Ectodermal cell (in vitro differentiated cells): Measurements from ENCODE around the gene SMIM28.
A peak's percentile ranks its signal among the peaks of the same experiment; 100 is the strongest.

Experiments
- H3K27ac ChIP-seq: 2 replicates; pipeline ENCODE4 v1.7.0; 2013; ENCODE audit warnings: mild to moderate bottlenecking, low read depth, low read length; ENCODE audit not compliant: insufficient read depth, poor library complexity, severe bottlenecking
- H3K27me3 ChIP-seq: 2 replicates; pipeline ENCODE4 v1.7.0; 2013; ENCODE audit warnings: mild to moderate bottlenecking, low read length; ENCODE audit not compliant: insufficient read depth, control insufficient read depth, poor library complexity, severe bottlenecking
- H3K36me3 ChIP-seq: one replicate; pipeline ENCODE4 v1.7.0; 2013; ENCODE audit warnings: low read length; ENCODE audit not compliant: control insufficient read depth, insufficient read depth
- H3K4me1 ChIP-seq: one replicate; pipeline ENCODE4 v1.7.0; 2013; ENCODE audit warnings: low read length; ENCODE audit not compliant: control insufficient read depth, insufficient read depth
- H3K4me3 ChIP-seq: 2 replicates; pipeline ENCODE4 v1.7.0; 2013; ENCODE audit warnings: low read depth, low read length, control low read depth; ENCODE audit not compliant: insufficient read depth
- H3K9me3 ChIP-seq: 2 replicates; pipeline ENCODE4 v1.7.0; 2013; ENCODE audit warnings: mild to moderate bottlenecking, low read length, moderate library complexity; ENCODE audit not compliant: control insufficient read depth
- WGBS, 2 experiments: methylation state at CpG; one replicate each; pipeline ENCODE4 v1.1.7; 2013; ENCODE audit warnings: missing lambda C conversion rate in 2 of 2; 5-methylcytosine and 5-hydroxymethylcytosine counted together

The SMIM28 gene

DNA sequence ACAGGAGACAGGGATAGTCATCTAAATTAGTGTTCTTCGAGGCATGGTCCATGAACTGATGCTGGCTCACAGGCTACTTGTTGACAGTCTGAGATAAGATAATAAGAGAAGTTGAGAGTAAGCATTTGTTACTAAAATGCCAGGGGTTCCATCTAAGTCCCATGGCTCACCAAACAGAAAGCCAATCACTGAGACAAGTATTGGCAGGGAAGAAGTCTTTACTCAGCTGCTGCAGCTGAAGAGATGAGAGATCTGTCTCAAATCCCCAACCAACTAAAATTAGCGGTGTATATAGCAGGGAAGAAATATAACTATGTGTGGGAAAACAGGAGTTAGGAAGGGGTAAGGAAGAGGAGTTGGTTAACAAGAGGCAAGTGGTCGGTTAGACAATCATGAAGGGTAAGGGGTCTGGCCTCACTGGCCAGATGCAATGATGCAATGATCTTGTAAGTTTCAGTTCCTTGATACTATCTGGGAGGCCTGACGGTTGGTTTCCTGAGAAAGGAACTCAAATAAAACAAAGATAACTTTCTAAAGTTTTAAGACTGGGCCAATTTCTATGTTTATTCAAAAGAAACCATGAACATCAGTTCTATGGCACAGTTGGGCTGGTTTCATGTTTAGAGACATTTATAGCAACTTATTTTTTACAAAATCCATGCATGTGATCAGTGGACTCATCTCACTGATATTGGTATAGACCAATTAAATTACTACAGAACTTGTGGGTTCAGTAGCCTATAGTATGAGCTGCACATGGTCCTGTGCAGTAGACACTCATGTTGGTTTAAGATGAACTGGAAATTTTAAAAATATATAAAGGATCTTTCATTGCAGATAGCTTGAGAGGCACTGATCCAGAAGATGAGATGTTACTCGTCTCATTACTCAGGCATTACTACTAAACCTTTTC is 16.4 kb downstream of the SMIM28 start:
- Histone ChIP-seq H3K4me1 (no peaks in the 10 kb centered on the region), H3K36me3 (no peaks in the 10 kb centered on the region), H3K4me3 (no peak overlapping the region), H3K27me3 (no peaks in the 10 kb centered on the region), H3K9me3 (no peaks in the 10 kb centered on the region), H3K27ac (no peak overlapping the region)
- WGBS, 2 experiments: 85 to 92% methylated on average over 4 of the region's 5 CpGs

DNA sequence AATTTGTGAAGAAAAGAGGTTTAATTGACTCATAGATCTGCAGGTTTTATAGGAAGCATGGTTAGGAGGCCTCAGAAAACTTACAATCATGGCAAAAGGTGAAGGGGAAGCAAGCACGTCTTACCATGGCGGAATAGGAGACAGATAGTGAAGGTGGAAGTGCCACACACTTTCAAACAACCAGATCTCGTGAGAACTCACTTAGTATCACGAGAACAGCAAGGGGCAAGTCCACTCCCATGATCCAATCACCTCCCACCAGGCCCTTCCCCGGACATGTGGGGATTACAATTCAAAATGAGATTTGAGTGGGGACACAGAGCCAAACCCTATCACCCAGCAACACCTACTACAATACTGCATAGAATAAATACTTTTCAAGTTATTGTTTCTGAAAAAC is 19.0 kb downstream of the SMIM28 start:
- 92 to 98% methylated on average over 5 of the region's 5 CpGs for whole genome bisulfite sequencing, 2 experiments
- no peaks in the 10 kb centered on the region for H3K9me3 ChIP-seq
- H3K27ac ChIP-seq: no peak overlapping the region
- no peaks in the 10 kb centered on the region for H3K4me1 ChIP-seq
- no peaks in the 10 kb centered on the region for H3K27me3 ChIP-seq
- no peak overlapping the region for H3K4me3 ChIP-seq
- H3K36me3 ChIP-seq: no peaks in the 10 kb centered on the region

DNA sequence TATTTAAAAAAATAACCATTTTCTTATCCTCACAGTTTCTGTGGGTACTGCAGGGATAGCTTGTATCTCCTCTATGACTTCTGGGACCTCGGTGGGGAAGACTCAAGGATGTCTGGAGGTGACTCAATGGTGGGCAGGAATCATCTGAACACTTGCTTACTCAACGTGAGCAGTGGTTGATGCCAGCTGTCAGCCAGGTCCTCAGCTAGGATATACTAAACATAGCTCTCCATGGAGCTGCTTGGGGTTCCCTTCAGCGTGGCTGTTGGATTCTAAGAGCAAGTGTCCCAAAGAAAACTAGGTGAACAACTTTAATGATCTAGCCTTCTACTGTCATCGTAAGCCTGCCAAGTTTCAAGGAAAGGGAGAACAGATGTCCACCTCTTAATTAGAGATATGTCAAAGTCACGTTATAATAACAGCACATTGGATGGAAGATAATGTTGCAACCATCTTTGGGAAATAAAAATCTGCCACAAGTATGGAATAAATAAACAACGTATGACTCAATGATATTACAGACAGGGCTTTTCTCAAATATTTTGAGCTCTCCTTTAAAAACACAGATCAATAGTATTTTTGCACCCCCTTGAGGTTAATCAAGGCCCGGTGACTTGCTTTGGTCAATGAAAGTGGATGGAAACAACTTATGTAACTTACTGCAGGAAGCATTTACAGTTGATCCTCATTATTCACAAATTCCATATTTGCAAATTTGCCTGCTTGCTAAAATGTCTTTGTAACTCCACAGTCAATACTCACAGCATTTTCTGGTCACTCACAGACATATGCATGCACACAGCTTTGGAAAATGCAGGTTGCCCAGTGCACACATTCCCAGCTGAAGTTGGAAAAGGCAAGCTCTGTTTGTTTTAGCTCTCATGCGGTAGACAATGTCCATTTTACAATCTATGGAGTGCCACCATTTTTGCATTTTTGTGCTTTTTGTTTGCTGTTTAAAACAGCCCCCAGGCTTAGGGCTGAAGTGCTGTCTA is 19.7 kb downstream of the SMIM28 start:
- 90 to 95% methylated on average over 8 of the region's 8 CpGs for WGBS, 2 experiments
- no peaks in the 10 kb centered on the region for H3K4me1 ChIP-seq

DNA sequence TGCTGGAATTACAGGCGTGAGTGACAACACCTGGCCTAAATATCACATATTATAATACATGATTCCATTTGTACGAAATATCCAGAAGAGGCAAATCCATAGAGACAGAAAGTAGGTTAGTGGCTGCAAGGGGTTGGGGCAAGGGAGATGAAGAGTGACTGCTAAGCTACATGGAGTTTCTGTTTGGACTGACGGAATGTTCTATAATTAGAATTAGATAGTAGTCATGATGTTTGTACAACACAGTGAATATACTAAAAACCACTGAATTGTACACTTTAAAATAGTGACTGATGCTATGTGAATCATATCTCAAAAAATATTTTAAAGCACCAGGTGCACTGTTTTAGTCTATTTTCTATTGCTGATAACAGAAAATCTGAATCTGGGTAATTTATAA is 22.6 kb downstream of the SMIM28 start:
- no peaks in the 10 kb centered on the region for H3K4me1 ChIP-seq
- H3K9me3 ChIP-seq: no peaks in the 10 kb centered on the region
- H3K27ac ChIP-seq: no peak overlapping the region
- no peaks in the 10 kb centered on the region for H3K27me3 ChIP-seq
- 86 to 87% methylated on average over 3 of the region's 3 CpGs for WGBS, 2 experiments
- no peak overlapping the region for H3K4me3 ChIP-seq
- no peaks in the 10 kb centered on the region for H3K36me3 ChIP-seq

More for the DNA sequence above, 19.7 kb downstream of the SMIM28 start:
- no peak overlapping the region for H3K27ac ChIP-seq
- H3K4me3 ChIP-seq: no peak overlapping the region
- H3K27me3 ChIP-seq: no peaks in the 10 kb centered on the region
- no peaks in the 10 kb centered on the region for H3K9me3 ChIP-seq
- no peaks in the 10 kb centered on the region for H3K36me3 ChIP-seq

- Histone ChIP-seq H3K27me3 (no peaks in the 10 kb centered on the region), H3K27ac (no peak overlapping the region), H3K4me1 (no peaks in the 10 kb centered on the region), H3K4me3 (no peak overlapping the region), H3K36me3 (peaks cover under 1% of the 10 kb centered on the region), H3K9me3 (no peaks in the 10 kb centered on the region)
- 93% methylated on average over 14 of the region's 14 CpGs for WGBS, 2 experiments
Measured at GRCh38 chr6:138401960-138402837, 24.5 kb downstream of the SMIM28 start.

DNA sequence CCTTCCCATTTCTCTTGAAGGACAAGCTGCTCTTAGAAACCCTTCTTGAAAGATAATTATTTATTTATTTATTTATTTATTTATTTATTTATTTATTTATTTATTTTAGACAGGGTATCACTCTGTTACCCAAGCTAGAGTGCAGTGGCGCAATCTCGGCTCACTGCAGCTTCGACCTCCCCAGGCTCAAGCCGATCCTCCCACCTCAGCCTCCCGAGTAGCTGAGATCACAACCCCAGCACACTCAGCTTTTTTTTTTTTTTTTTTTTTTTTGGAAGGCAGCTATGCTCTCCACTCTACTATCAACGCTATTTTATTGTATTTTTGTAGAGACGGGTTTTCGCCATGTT is 25.1 kb downstream of the SMIM28 start:
- Histone ChIP-seq H3K4me1 (no peaks in the 10 kb centered on the region), H3K36me3 (peaks cover 6% of the 10 kb centered on the region), H3K4me3 (no peak overlapping the region), H3K27ac (no peak overlapping the region), H3K9me3 (no peaks in the 10 kb centered on the region), H3K27me3 (no peaks in the 10 kb centered on the region)
- WGBS, 2 experiments: 94 to 95% methylated on average over 8 of the region's 8 CpGs

- no peak overlapping the region for H3K27ac ChIP-seq
- H3K36me3 ChIP-seq: peaks cover 6% of the 10 kb centered on the region
- H3K27me3 ChIP-seq: no peaks in the 10 kb centered on the region
- H3K4me3 ChIP-seq: peak overlapping the region; percentile 85
- no peaks in the 10 kb centered on the region for H3K9me3 ChIP-seq
- no peaks in the 10 kb centered on the region for H3K4me1 ChIP-seq
- 6% methylated on average over 30 of the region's 30 CpGs for WGBS, 2 experiments
Measured at GRCh38 chr6:138403324-138403800, 25.7 kb downstream of the SMIM28 start.

DNA sequence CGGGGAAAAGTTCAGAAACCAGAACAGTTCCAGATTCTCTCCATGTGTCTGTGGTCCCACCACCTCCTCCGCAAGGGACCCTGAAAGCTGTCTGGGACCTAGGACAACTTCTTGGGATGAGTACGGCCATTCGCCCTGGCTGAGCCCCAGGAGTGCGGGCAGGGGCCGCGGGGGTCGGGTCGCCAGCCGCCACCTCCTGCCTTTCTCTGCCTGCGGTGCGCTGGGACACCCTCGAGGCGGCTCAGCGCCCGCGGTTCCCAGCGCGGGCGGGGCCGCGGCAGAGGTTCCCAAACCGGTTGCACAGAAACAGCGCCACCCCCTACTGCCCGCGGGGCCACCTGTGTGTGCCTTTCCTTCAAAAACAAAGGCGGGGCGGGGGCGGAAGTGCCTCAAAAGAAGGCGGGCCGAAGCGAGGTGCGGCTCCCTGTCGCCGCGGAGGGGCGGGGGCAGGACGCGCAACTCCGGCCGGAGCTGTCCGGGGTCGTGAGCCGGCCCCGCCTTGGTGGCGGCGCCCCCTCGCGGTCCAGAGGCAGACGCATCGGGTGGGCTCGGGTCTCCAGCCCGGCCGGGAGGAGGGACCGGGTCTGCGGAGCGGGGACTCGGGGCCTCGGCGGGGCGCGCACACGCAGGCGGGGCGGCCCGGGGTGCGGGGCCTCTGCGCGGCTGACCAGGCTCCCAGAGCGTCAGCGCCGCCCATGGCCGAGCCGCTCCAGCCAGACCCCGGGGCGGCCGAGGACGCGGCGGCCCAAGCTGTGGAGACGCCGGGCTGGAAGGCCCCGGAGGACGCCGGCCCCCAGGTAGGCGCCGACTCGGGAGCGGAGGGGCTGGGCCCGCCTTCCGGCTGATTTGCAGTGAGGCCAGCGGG is 26.3 kb downstream of the SMIM28 start, which contains the start of gene HEBP2:
Gene HEBP2 (plus strand): TSS at position 423 of the 865 bp plus-strand sequence. CDS start 273 bp downstream, at position 696.
- Histone ChIP-seq H3K9me3 (no peaks in the 10 kb centered on the region), H3K27ac (no peak within 1 kb of the TSS), H3K4me1 (no peaks in the 10 kb centered on the region), H3K4me3 (peak within 1 kb of the TSS; percentile 85), H3K36me3 (peaks cover 6% of the 10 kb centered on the region), H3K27me3 (no peaks in the 10 kb centered on the region)
- WGBS, 2 experiments: 0% methylated on average over 92 of the region's 92 CpGs
